ENCODE data around the gene LRP2.

LRP2 gene

GRCh38 chr2:169095621-169096105 is 266.7 kb downstream of the LRP2 start:
- in situ Hi-C loops (cut with MboI; ENCODE audit: low sequenced_read_pairs), result no loop called here

GRCh38 chr2:169094676-169095075 is 267.7 kb downstream of the LRP2 start:
- in situ Hi-C loops (cut with MboI; ENCODE audit: low sequenced_read_pairs), result no loop called here

- in situ Hi-C loops (cut with MboI; ENCODE audit: low sequenced_read_pairs), result no loop called here
Measured at GRCh38 chr2:169093535-169093934, 268.8 kb downstream of the LRP2 start.

- in situ Hi-C loops (cut with MboI; ENCODE audit: low sequenced_read_pairs), result no loop called here
Measured at GRCh38 chr2:169091761-169092519, 270.4 kb downstream of the LRP2 start.

- in situ Hi-C loops (cut with MboI; ENCODE audit: low sequenced_read_pairs), result no loop called here
Measured at GRCh38 chr2:169091256-169091655, 271.1 kb downstream of the LRP2 start.

GRCh38 chr2:169090133-169090820 is 272.1 kb downstream of the LRP2 start:
- in situ Hi-C loops (cut with MboI; ENCODE audit: low sequenced_read_pairs), result no loop called here

GRCh38 chr2:169089182-169089581 is 273.2 kb downstream of the LRP2 start:
- in situ Hi-C loops (cut with MboI; ENCODE audit: low sequenced_read_pairs), result no loop called here

GRCh38 chr2:169087757-169088379 is 274.5 kb downstream of the LRP2 start:
- in situ Hi-C loops (cut with MboI; ENCODE audit: low sequenced_read_pairs), result no loop called here

GRCh38 chr2:169086893-169087467 is 275.4 kb downstream of the LRP2 start:
- in situ Hi-C loops (cut with MboI; ENCODE audit: low sequenced_read_pairs), result no loop called here

GRCh38 chr2:169082995-169083394 is 279.3 kb downstream of the LRP2 start:
- in situ Hi-C loops (cut with MboI; ENCODE audit: low sequenced_read_pairs), result no loop called here

- in situ Hi-C loops (cut with MboI; ENCODE audit: low sequenced_read_pairs), result no loop called here
Measured at GRCh38 chr2:169081551-169081950, 280.8 kb downstream of the LRP2 start.

- in situ Hi-C loops (cut with MboI; ENCODE audit: low sequenced_read_pairs), result no loop called here
Measured at GRCh38 chr2:169080250-169081069, 281.9 kb downstream of the LRP2 start.

GRCh38 chr2:169077674-169078240 is 284.6 kb downstream of the LRP2 start:
- in situ Hi-C loops (cut with MboI; ENCODE audit: low sequenced_read_pairs), result no loop called here

All from HL-60/S4 treated with retinoic acid at 250 ng/mL for 4 days and 3 days (cell line).